NT2/D1 (cell line): Measurements from ENCODE around the gene ZBTB11.

Experiments used
- SUZ12 ChIP-seq: IDR thresholded peaks from 2 replicates; pipeline ENCODE4 v1.6.1; 2011; ENCODE audit not compliant: insufficient read length, insufficient read depth; ENCODE audit errors: extremely low read depth
- YY1 ChIP-seq: IDR thresholded peaks from 2 replicates; pipeline ENCODE4 v1.6.1; 2011; ENCODE audit not compliant: insufficient read length, insufficient read depth

DNA sequence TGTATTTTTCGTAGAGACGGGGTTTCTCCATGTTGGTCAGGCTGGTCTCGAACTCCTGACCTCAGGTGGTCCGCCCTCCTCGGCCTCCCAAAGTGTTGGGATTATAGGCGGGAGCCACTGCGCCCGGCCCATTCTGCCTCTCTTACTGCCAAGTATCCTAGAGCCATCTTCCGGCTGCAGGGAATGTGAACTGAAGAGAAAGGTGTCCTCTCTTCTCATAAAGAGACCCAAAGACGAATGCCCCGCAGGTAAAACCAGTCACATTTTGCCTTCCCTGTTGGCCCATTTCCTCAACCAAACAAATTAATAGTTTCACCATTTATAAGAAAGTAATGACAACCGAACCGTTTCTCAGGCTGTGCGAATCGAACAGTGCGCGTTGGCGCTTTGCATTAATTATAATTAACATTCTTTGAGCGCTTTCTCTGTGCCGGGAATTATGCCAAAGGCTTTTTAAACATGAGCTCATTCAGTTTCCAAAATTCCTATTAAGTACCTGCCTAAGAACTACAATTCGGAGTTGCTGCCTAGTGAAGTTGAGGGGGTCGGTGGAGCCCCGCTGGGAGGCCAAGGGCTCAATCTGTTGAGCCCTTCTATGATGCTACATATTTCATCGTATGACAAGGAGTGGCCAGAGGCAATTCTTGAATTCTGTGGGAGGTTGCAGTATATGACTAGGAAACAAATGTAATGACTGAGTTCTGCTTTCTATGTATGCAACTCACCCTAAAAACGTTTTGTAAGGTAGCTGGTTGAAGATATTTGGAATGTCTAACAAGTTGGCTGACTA, 10.4 kb upstream of the ZBTB11 start:
- TF ChIP-seq SUZ12 = no peak
- TF ChIP-seq YY1 = no peak
